Activated naive CD4-positive, alpha-beta T cell treated with Interleukin-2 at 50 U/mL for 16 hours (primary cell): ENCODE measurements around the gene COL12A1.

ENCODE experiments used
- DNase-seq: peaks from one replicate; pipeline ENCODE4 v3.0.0-alpha.2; 2020

COL12A1 gene

GRCh38 chr6:75176076-75176582, 29.7 kb downstream of the COL12A1 start:
- no peak for DNase-seq

GRCh38 chr6:75171986-75172385, 33.9 kb downstream of the COL12A1 start:
- DNase-seq, result no peak

GRCh38 chr6:75171567-75171966, 34.3 kb downstream of the COL12A1 start:
- DNase-seq, result no peak

- DNase-seq, result no peak
These were observed 34.9 kb downstream of the COL12A1 start for GRCh38 chr6:75170691-75171560.

GRCh38 chr6:75169689-75170586, 35.9 kb downstream of the COL12A1 start:
- no peak for DNase-seq

GRCh38 chr6:75167851-75168250, 38.0 kb downstream of the COL12A1 start:
- no peak for DNase-seq

GRCh38 chr6:75167325-75167724, 38.5 kb downstream of the COL12A1 start:
- DNase-seq, result no peak

GRCh38 chr6:75166773-75167172, 39.1 kb downstream of the COL12A1 start:
- DNase-seq, result no peak

- DNase-seq, result no peak
These were observed 39.6 kb downstream of the COL12A1 start for GRCh38 chr6:75166236-75166635.

- DNase-seq, result no peak
These were observed 47.7 kb downstream of the COL12A1 start for GRCh38 chr6:75158176-75158575.

GRCh38 chr6:75157336-75157735, 48.5 kb downstream of the COL12A1 start:
- no peak for DNase-seq

- no peak for DNase-seq
These were observed 49.5 kb downstream of the COL12A1 start for GRCh38 chr6:75156186-75156878.

GRCh38 chr6:75155631-75156030, 50.2 kb downstream of the COL12A1 start:
- no peak for DNase-seq

- no peak for DNase-seq
These were observed 50.9 kb downstream of the COL12A1 start for GRCh38 chr6:75154973-75155372.

GRCh38 chr6:75150685-75151412, 55.0 kb downstream of the COL12A1 start:
- DNase-seq, result no peak

- DNase-seq, result no peak
These were observed 56.2 kb downstream of the COL12A1 start for GRCh38 chr6:75149696-75150095.

- no peak for DNase-seq
These were observed 56.6 kb downstream of the COL12A1 start for GRCh38 chr6:75149240-75149639.

GRCh38 chr6:75147512-75147911, 58.3 kb downstream of the COL12A1 start:
- DNase-seq, result no peak

- DNase-seq, result no peak
These were observed 59.9 kb downstream of the COL12A1 start for GRCh38 chr6:75145976-75146375.

GRCh38 chr6:75145211-75145610, 60.6 kb downstream of the COL12A1 start:
- no peak for DNase-seq

- no peak for DNase-seq
These were observed 61.5 kb downstream of the COL12A1 start for GRCh38 chr6:75144386-75144785.

GRCh38 chr6:75143191-75143590, 62.7 kb downstream of the COL12A1 start:
- no peak for DNase-seq
